Measurements from ENCODE around the gene TPRX2.

- TF ChIP-seq CTCF (IDR thresholded peaks at IDR 0.05; ENCODE audit: insufficient read depth, low read length) (no peak), POLR2AphosphoS5 (IDR thresholded peaks at IDR 0.05; ENCODE audit: low read depth) (no peak), GABPA (IDR thresholded peaks at IDR 0.05; ENCODE audit: low read depth) (no peak), REST (IDR thresholded peaks at IDR 0.05; ENCODE audit: insufficient replicate concordance, low read depth) (no peak)
Measured at GRCh38 chr19:47861630-47862029, 2.6 kb downstream of the TPRX2 start.

All from HL-60 (cell line).